ENCODE measurements around the gene CMTR1.

- TF ChIP-seq, protein P1, sequence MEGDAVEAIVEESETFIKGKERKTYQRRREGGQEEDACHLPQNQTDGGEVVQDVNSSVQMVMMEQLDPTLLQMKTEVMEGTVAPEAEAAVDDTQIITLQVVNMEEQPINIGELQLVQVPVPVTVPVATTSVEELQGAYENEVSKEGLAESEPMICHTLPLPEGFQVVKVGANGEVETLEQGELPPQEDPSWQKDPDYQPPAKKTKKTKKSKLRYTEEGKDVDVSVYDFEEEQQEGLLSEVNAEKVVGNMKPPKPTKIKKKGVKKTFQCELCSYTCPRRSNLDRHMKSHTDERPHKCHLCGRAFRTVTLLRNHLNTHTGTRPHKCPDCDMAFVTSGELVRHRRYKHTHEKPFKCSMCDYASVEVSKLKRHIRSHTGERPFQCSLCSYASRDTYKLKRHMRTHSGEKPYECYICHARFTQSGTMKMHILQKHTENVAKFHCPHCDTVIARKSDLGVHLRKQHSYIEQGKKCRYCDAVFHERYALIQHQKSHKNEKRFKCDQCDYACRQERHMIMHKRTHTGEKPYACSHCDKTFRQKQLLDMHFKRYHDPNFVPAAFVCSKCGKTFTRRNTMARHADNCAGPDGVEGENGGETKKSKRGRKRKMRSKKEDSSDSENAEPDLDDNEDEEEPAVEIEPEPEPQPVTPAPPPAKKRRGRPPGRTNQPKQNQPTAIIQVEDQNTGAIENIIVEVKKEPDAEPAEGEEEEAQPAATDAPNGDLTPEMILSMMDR (IDR thresholded peaks at IDR 0.05) = no peak
- no peak for TF ChIP-seq POLR2A (IDR thresholded peaks at IDR 0.05)
Observed at GRCh38 chr6:37477191-37477590, 44.2 kb downstream of the CMTR1 start.
